Fibroblast of the conjunctiva (primary cell): ENCODE measurements around the gene MPLKIP.
"Not testable (repeated sequence)": the region's sequence is repeated elsewhere in the genome, so short reads cannot be mapped to it uniquely, and the experiment has no call there.

ENCODE experiments used
- DNase-seq: peaks from one replicate; pipeline ENCODE4 v3.0.0-alpha.2; 2010; ENCODE audit warnings: low read depth

The MPLKIP gene

GRCh38 chr7:40134428-40135316, at the start of gene MPLKIP, which contains the start of gene SUGCT:
MPLKIP (minus strand) TSS chr7:40134622; CDS start chr7:40134567, 55 bp downstream.
SUGCT (plus strand) TSS chr7:40135005.
- DNase-seq, result peak; percentile 49

- DNase-seq, result no peak
Measured at GRCh38 chr7:40182452-40182851, 48.0 kb upstream of the MPLKIP start.

GRCh38 chr7:40177071-40177470, 42.6 kb upstream of the MPLKIP start:
- no peak for DNase-seq

GRCh38 chr7:40175725-40176510, 41.5 kb upstream of the MPLKIP start:
- DNase-seq, result peak; percentile 9

GRCh38 chr7:40175256-40175655, 40.8 kb upstream of the MPLKIP start:
- not testable (repeated sequence) for DNase-seq

GRCh38 chr7:40173121-40173520, 38.7 kb upstream of the MPLKIP start:
- not testable (repeated sequence) for DNase-seq

- not testable (repeated sequence) for DNase-seq
Measured at GRCh38 chr7:40168266-40168665, 33.8 kb upstream of the MPLKIP start.

- no peak for DNase-seq
Measured at GRCh38 chr7:40167291-40167690, 32.9 kb upstream of the MPLKIP start.

- DNase-seq, result no peak
Measured at GRCh38 chr7:40165216-40165615, 30.8 kb upstream of the MPLKIP start.

- DNase-seq, result no peak
Measured at GRCh38 chr7:40162516-40162915, 28.1 kb upstream of the MPLKIP start.

GRCh38 chr7:40156988-40157387, 22.6 kb upstream of the MPLKIP start:
- no peak for DNase-seq

GRCh38 chr7:40151504-40151903, 17.1 kb upstream of the MPLKIP start:
- no peak for DNase-seq

GRCh38 chr7:40148671-40149070, 14.2 kb upstream of the MPLKIP start:
- DNase-seq, result no peak

- DNase-seq, result not testable (repeated sequence)
Measured at GRCh38 chr7:40148247-40148580, 13.8 kb upstream of the MPLKIP start.

GRCh38 chr7:40147371-40148246, 13.2 kb upstream of the MPLKIP start:
- no peak for DNase-seq

GRCh38 chr7:40145596-40146130, 11.2 kb upstream of the MPLKIP start:
- DNase-seq, result not testable (repeated sequence)

- not testable (repeated sequence) for DNase-seq
Measured at GRCh38 chr7:40141916-40142315, 7.5 kb upstream of the MPLKIP start.

- not testable (repeated sequence) for DNase-seq
Measured at GRCh38 chr7:40139891-40140290, 5.5 kb upstream of the MPLKIP start.

- no peak for DNase-seq
Measured at GRCh38 chr7:40138973-40139372, 4.6 kb upstream of the MPLKIP start.

- DNase-seq, result no peak
Measured at GRCh38 chr7:40137563-40137962, 3.1 kb upstream of the MPLKIP start.

GRCh38 chr7:40135317-40135610, 842 bp upstream of the MPLKIP start:
- DNase-seq, result no peak
